ENCODE results near the gene SESN2.

SESN2 gene

DNA sequence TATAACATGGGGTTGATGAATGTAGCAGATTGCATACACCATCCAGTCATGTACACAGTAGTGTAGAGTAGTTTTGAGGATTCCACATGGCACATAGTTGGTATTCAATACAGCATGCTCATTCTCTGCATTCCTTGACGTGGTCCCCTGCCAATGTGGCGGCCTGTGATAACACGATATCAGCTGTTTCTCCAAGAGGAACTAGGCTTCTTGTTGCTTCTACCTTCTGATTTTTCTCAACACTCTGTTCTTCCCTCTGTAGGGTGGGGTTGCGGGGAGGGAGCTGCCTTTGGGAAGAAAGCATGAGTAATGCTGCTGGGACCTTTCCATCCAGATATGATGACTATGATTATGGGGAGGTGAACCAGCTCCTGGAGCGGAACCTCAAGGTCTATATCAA lies 19.4 kb downstream of the SESN2 start:
- H3K9ac ChIP-seq (ENCODE audit: low read length) = no peak overlapping the region
- H3K4me3 ChIP-seq (ENCODE audit: low read length) = no peak overlapping the region
- no peak for DNase-seq (ENCODE audit: low read depth)
- peaks cover 25% of the 10 kb centered on the region for H3K4me1 ChIP-seq (ENCODE audit: control insufficient read depth, insufficient read depth, low read length)
- no peaks in the 10 kb centered on the region for H3K9me3 ChIP-seq (ENCODE audit: control insufficient read depth, low read length)
- H3K36me3 ChIP-seq (ENCODE audit: control insufficient read depth, insufficient read depth, low read length, severe bottlenecking) = peaks cover 95% of the 10 kb centered on the region
- H3K27me3 ChIP-seq (replicated peaks; ENCODE audit: control insufficient read depth, insufficient read depth, low read length) = no peaks in the 10 kb centered on the region

DNA sequence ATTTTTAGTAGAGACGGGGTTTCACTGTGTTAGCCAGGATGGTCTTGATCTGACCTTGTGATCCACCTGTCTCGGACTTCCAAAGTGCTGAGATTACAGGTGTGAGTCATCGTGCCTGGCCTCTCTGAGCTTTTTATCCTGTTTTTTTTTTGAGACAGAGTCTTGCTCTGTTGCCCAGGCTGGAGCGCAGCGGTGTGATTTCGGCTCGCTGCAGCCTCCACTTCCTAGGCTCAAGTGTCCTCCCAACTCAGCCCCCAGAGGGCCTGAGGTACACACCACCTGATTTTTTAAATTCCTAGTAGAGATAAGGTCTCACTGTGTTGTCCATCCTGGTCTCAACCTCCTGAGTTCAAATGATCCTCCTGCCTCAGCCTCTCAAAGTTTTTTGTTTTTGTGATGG lies 20.4 kb downstream of the SESN2 start:
- no peak overlapping the region for H3K4me3 ChIP-seq (ENCODE audit: low read length)
- no peak overlapping the region for H3K9ac ChIP-seq (ENCODE audit: low read length)
- DNase-seq (ENCODE audit: low read depth) = no peak
- H3K36me3 ChIP-seq (ENCODE audit: control insufficient read depth, insufficient read depth, low read length, severe bottlenecking) = peaks cover 86% of the 10 kb centered on the region
- peaks cover 25% of the 10 kb centered on the region for H3K4me1 ChIP-seq (ENCODE audit: control insufficient read depth, insufficient read depth, low read length)
- no peaks in the 10 kb centered on the region for H3K27me3 ChIP-seq (replicated peaks; ENCODE audit: control insufficient read depth, insufficient read depth, low read length)
- H3K9me3 ChIP-seq (ENCODE audit: control insufficient read depth, low read length) = no peaks in the 10 kb centered on the region

DNA sequence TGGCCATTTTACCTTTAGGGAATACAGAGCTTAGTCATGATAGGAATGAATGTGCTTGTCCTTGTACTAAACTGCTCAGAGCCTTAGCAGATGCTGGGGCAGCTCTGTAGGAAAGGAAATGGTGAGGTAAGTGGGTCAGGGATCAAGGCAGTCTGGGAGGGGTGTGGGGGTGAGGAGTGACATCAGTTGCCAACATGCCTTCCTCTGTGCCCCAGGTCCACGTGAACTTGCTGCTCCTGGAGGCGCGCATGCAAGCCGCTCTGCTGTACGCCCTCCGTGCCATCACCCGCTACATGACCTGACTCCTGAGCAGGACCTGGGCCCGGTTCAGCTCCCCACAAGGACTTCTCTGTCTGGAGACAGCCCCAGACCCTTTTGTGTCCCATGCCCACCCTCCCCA lies 21.2 kb downstream of the SESN2 start:
- H3K36me3 ChIP-seq (ENCODE audit: control insufficient read depth, insufficient read depth, low read length, severe bottlenecking) = peaks cover 78% of the 10 kb centered on the region

GRCh38 chr1:28280977-28281381 lies 21.7 kb downstream of the SESN2 start:
- Histone ChIP-seq H3K4me3 (ENCODE audit: low read length) (no peak overlapping the region), H3K27me3 (replicated peaks; ENCODE audit: control insufficient read depth, insufficient read depth, low read length) (no peaks in the 10 kb centered on the region), H3K36me3 (ENCODE audit: control insufficient read depth, insufficient read depth, low read length, severe bottlenecking) (peaks cover 73% of the 10 kb centered on the region), H3K9ac (ENCODE audit: low read length) (peak overlapping the region; percentile 5), H3K9me3 (ENCODE audit: control insufficient read depth, low read length) (no peaks in the 10 kb centered on the region), H3K4me1 (ENCODE audit: control insufficient read depth, insufficient read depth, low read length) (peaks cover 25% of the 10 kb centered on the region)
- no peak for DNase-seq (ENCODE audit: low read depth)

More for the DNA sequence above, 21.2 kb downstream of the SESN2 start:
- Histone ChIP-seq H3K9ac (ENCODE audit: low read length) (peak overlapping the region; percentile 5), H3K4me1 (ENCODE audit: control insufficient read depth, insufficient read depth, low read length) (peaks cover 25% of the 10 kb centered on the region), H3K4me3 (ENCODE audit: low read length) (no peak overlapping the region), H3K9me3 (ENCODE audit: control insufficient read depth, low read length) (no peaks in the 10 kb centered on the region), H3K27me3 (replicated peaks; ENCODE audit: control insufficient read depth, insufficient read depth, low read length) (no peaks in the 10 kb centered on the region)
- no peak for DNase-seq (ENCODE audit: low read depth)

GRCh38 chr1:28281608-28282425 lies 22.5 kb downstream of the SESN2 start:
- Histone ChIP-seq H3K9ac (ENCODE audit: low read length) (no peak overlapping the region), H3K27me3 (replicated peaks; ENCODE audit: control insufficient read depth, insufficient read depth, low read length) (no peaks in the 10 kb centered on the region), H3K4me3 (ENCODE audit: low read length) (no peak overlapping the region), H3K9me3 (ENCODE audit: control insufficient read depth, low read length) (no peaks in the 10 kb centered on the region), H3K4me1 (ENCODE audit: control insufficient read depth, insufficient read depth, low read length) (peaks cover 25% of the 10 kb centered on the region), H3K36me3 (ENCODE audit: control insufficient read depth, insufficient read depth, low read length, severe bottlenecking) (peaks cover 66% of the 10 kb centered on the region)
- DNase-seq (ENCODE audit: low read depth) = no peak

GRCh38 chr1:28282426-28283407 lies 23.4 kb downstream of the SESN2 start:
- Histone ChIP-seq H3K4me1 (ENCODE audit: control insufficient read depth, insufficient read depth, low read length) (peaks cover 25% of the 10 kb centered on the region), H3K4me3 (ENCODE audit: low read length) (no peak overlapping the region), H3K9ac (ENCODE audit: low read length) (no peak overlapping the region), H3K9me3 (ENCODE audit: control insufficient read depth, low read length) (no peaks in the 10 kb centered on the region), H3K36me3 (ENCODE audit: control insufficient read depth, insufficient read depth, low read length, severe bottlenecking) (peaks cover 57% of the 10 kb centered on the region), H3K27me3 (replicated peaks; ENCODE audit: control insufficient read depth, insufficient read depth, low read length) (no peaks in the 10 kb centered on the region)
- DNase-seq (ENCODE audit: low read depth) = no peak

DNA sequence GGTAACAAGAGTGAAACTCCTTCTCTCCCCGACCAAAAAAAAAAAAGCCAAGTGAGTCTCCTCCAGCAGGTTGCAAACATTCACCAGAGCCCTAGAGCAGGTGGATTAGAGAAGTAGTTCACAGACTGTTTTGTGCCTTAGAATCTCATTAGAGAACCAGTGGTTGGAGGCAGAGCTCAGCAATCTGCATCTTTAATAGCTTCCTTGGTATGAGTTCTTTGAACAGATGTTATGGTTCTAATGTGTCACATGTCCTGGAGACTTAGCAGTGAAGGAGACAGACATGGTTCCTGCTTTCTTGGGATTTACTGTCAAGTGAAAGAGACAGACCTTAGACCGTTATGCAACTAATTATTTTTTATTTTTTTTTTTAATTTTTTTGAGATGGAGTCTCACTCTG lies 26.8 kb downstream of the SESN2 start:
- H3K9me3 ChIP-seq (ENCODE audit: control insufficient read depth, low read length) = no peaks in the 10 kb centered on the region
- H3K27me3 ChIP-seq (replicated peaks; ENCODE audit: control insufficient read depth, insufficient read depth, low read length) = no peaks in the 10 kb centered on the region
- H3K9ac ChIP-seq (ENCODE audit: low read length) = no peak overlapping the region
- H3K36me3 ChIP-seq (ENCODE audit: control insufficient read depth, insufficient read depth, low read length, severe bottlenecking) = peaks cover 23% of the 10 kb centered on the region
- peaks cover 14% of the 10 kb centered on the region for H3K4me1 ChIP-seq (ENCODE audit: control insufficient read depth, insufficient read depth, low read length)
- no peak for DNase-seq (ENCODE audit: low read depth)
- no peak overlapping the region for H3K4me3 ChIP-seq (ENCODE audit: low read length)

DNA sequence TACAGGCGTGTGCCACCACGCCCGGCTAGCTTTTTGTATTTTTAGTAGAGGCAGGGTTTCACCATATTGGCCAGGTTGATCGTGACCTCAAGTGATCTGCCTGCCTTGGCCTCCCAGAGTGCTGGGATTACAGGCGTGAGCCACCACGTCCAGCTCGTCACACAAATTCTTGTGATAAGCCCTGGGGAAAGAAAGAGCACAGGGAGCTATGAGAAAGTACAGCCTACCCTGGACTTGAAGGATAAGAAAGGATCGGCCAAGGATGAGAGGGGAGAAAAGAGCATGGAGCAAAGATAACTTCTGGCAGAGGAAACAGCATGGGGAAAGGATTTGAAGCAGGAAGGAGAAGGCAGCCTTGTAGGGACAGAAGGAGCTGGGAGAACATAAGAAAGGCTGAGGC lies 29.2 kb downstream of the SESN2 start:
- H3K4me3 ChIP-seq (ENCODE audit: low read length) = no peak overlapping the region
- no peaks in the 10 kb centered on the region for H3K36me3 ChIP-seq (ENCODE audit: control insufficient read depth, insufficient read depth, low read length, severe bottlenecking)
- H3K9ac ChIP-seq (ENCODE audit: low read length) = no peak overlapping the region
- no peaks in the 10 kb centered on the region for H3K4me1 ChIP-seq (ENCODE audit: control insufficient read depth, insufficient read depth, low read length)
- H3K9me3 ChIP-seq (ENCODE audit: control insufficient read depth, low read length) = no peaks in the 10 kb centered on the region
- no peak for DNase-seq (ENCODE audit: low read depth)
- H3K27me3 ChIP-seq (replicated peaks; ENCODE audit: control insufficient read depth, insufficient read depth, low read length) = no peaks in the 10 kb centered on the region

DNA sequence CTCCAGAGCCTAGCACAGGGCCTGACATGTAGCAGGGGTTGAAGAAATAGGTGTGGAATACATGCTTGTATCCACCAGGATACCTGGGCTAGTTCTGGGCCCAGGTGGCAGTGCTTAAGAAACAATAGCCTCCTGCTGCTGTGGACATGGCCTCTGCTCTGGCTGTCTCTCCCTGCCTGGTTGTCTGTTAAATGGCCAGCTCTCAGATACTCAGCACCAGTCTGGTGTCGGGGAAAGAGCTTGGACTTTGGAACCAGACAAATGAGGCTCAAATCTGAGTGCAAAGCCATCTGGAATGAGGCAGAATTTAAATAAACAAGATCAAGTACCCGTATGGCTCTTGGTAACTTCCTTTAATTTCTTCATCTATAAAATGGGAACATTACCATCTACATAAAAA lies 31.5 kb downstream of the SESN2 start:
- DNase-seq (ENCODE audit: low read depth) = no peak
- Histone ChIP-seq H3K4me1 (ENCODE audit: control insufficient read depth, insufficient read depth, low read length) (no peaks in the 10 kb centered on the region), H3K9me3 (ENCODE audit: control insufficient read depth, low read length) (no peaks in the 10 kb centered on the region), H3K9ac (ENCODE audit: low read length) (no peak overlapping the region), H3K4me3 (ENCODE audit: low read length) (no peak overlapping the region), H3K36me3 (ENCODE audit: control insufficient read depth, insufficient read depth, low read length, severe bottlenecking) (no peaks in the 10 kb centered on the region), H3K27me3 (replicated peaks; ENCODE audit: control insufficient read depth, insufficient read depth, low read length) (no peaks in the 10 kb centered on the region)

- Histone ChIP-seq H3K4me1 (ENCODE audit: control insufficient read depth, insufficient read depth, low read length) (peaks cover under 1% of the 10 kb centered on the region), H3K36me3 (ENCODE audit: control insufficient read depth, insufficient read depth, low read length, severe bottlenecking) (no peaks in the 10 kb centered on the region), H3K9me3 (ENCODE audit: control insufficient read depth, low read length) (no peaks in the 10 kb centered on the region), H3K4me3 (ENCODE audit: low read length) (no peak overlapping the region), H3K9ac (ENCODE audit: low read length) (no peak overlapping the region), H3K27me3 (replicated peaks; ENCODE audit: control insufficient read depth, insufficient read depth, low read length) (no peaks in the 10 kb centered on the region)
- no peak for DNase-seq (ENCODE audit: low read depth)
Measured at GRCh38 chr1:28291711-28292110, 32.4 kb downstream of the SESN2 start.

GRCh38 chr1:28295936-28296335 lies 36.6 kb downstream of the SESN2 start:
- H3K27me3 ChIP-seq (replicated peaks; ENCODE audit: control insufficient read depth, insufficient read depth, low read length) = no peaks in the 10 kb centered on the region
- no peak overlapping the region for H3K4me3 ChIP-seq (ENCODE audit: low read length)
- H3K9me3 ChIP-seq (ENCODE audit: control insufficient read depth, low read length) = no peaks in the 10 kb centered on the region
- DNase-seq (ENCODE audit: low read depth) = no peak
- peaks cover 5% of the 10 kb centered on the region for H3K4me1 ChIP-seq (ENCODE audit: control insufficient read depth, insufficient read depth, low read length)
- H3K36me3 ChIP-seq (ENCODE audit: control insufficient read depth, insufficient read depth, low read length, severe bottlenecking) = no peaks in the 10 kb centered on the region
- no peak overlapping the region for H3K9ac ChIP-seq (ENCODE audit: low read length)

All from adipocyte (in vitro differentiated cells).